Measurements from ENCODE around the gene LDLRAD4. TPM values are rescaled to one million over a fixed set of nuclear protein-coding genes. Genes with fewer than 3 reads are reported as not detected.

The LDLRAD4 gene
- total and polyA plus RNA-seq, 2 donors (not counting 1 experiment from before 2014, with no cell fraction given) = 13.9 to 35.7 TPM

DNA sequence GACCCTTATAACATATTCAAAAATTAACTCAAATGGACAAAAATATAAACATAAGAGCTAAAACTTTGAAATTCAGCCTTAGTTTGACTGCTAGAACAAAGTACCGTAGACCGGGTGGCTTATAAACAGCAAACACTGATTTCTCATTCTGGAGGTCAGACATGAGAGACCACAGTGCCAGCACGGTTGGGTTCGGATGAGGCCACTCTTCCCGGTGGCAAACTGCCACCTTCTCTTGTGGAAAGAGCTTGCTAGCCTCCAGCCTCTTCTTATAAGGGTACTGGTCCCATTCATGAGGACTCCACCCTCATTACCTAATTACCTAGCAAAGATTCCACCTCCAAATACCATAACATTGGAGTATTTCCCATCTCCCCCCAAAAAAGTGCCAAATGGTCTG is 416.5 kb downstream of the LDLRAD4 start:
- no peak overlapping the region for H3K9ac ChIP-seq (ENCODE audit: low read length)
- Mint-ChIP-seq H3K27ac (no peak overlapping the region), H3K4me3 (no peak overlapping the region), H3K27me3 (no peaks in the 10 kb centered on the region), H3K9me3 (ENCODE audit: insufficient read depth) (no peaks in the 10 kb centered on the region), H3K4me1 (peaks cover 3% of the 10 kb centered on the region)
- H3K79me2 ChIP-seq (ENCODE audit: control insufficient read depth, insufficient read depth, low read length) = peaks cover 35% of the 10 kb centered on the region
- 98% methylated on average over 5 of the region's 5 CpGs for WGBS (ENCODE audit: insufficient coverage)
- intact Hi-C loops (cut with micrococcal nuclease) = no loop called here
- ATAC-seq (ENCODE audit: low read depth) = no peak
- H4K20me1 ChIP-seq (ENCODE audit: control insufficient read depth, insufficient read depth, low read length, poor library complexity, severe bottlenecking) = no peaks in the 10 kb centered on the region
- no peak overlapping the region for H3K4me2 ChIP-seq (replicated peaks; ENCODE audit: low read depth, low read length, poor library complexity, severe bottlenecking)
- H3K4me3 ChIP-seq (ENCODE audit: control extremely low read depth in 1 of 5, extremely low read depth in 1 of 5, insufficient read depth in 1 of 5, low read depth in 2 of 5, low read length in 4 of 5) = no peak overlapping the region
- POLR2A ChIA-PET = interaction anchor here (0.6 kb wide), 1 partner anchor 108 kb away, joined by 3 read pairs; no protein-coding TSS in a partner anchor
- peaks cover 0 to 10% (median 1%) of the 10 kb centered on the region in 3 donors for H3K9me3 ChIP-seq (ENCODE audit: control extremely low read depth in 1 of 3, control insufficient read depth in 2 of 3, insufficient read depth in 1 of 3, low read length in 2 of 3)
- no peak overlapping the region for H3K27ac ChIP-seq (ENCODE audit: low read length in 2 of 2)
- H3K4me1 ChIP-seq (ENCODE audit: control insufficient read depth in 2 of 2, insufficient read depth in 2 of 2, low read length in 2 of 2) = peaks cover under 1 to 2% of the 10 kb centered on the region in 2 donors
- CTCF ChIA-PET = interaction anchor here (15.6 kb wide), 1 partner anchor 76 kb away, joined by 344 read pairs; no protein-coding TSS in a partner anchor
- H3K27me3 ChIP-seq (replicated peaks in 1 of 4; ENCODE audit: control extremely low read depth in 1 of 4, control insufficient read depth in 3 of 4, insufficient read depth in 4 of 4, low read length in 3 of 4) = no peaks in the 10 kb centered on the region
- DNase-seq = no peak
- TF ChIP-seq EZH2 (IDR thresholded peaks at IDR 0.05; ENCODE audit: borderline replicate concordance, insufficient read depth, low read depth, low read length, poor library complexity, severe bottlenecking) = no peak
- TF ChIP-seq, protein P1, sequence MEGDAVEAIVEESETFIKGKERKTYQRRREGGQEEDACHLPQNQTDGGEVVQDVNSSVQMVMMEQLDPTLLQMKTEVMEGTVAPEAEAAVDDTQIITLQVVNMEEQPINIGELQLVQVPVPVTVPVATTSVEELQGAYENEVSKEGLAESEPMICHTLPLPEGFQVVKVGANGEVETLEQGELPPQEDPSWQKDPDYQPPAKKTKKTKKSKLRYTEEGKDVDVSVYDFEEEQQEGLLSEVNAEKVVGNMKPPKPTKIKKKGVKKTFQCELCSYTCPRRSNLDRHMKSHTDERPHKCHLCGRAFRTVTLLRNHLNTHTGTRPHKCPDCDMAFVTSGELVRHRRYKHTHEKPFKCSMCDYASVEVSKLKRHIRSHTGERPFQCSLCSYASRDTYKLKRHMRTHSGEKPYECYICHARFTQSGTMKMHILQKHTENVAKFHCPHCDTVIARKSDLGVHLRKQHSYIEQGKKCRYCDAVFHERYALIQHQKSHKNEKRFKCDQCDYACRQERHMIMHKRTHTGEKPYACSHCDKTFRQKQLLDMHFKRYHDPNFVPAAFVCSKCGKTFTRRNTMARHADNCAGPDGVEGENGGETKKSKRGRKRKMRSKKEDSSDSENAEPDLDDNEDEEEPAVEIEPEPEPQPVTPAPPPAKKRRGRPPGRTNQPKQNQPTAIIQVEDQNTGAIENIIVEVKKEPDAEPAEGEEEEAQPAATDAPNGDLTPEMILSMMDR (IDR thresholded peaks at IDR 0.05) = no peak
- H3K36me3 ChIP-seq (replicated peaks in 1 of 2; ENCODE audit: control extremely low read depth in 1 of 2, control insufficient read depth in 1 of 2, extremely low read depth in 1 of 2, insufficient read depth in 2 of 2, low read length in 1 of 2) = peaks cover 0 to 4% of the 10 kb centered on the region in 2 experiments
- no peak overlapping the region for H2AFZ ChIP-seq (ENCODE audit: insufficient read depth, low read depth, low read length, poor library complexity, severe bottlenecking)

DNA sequence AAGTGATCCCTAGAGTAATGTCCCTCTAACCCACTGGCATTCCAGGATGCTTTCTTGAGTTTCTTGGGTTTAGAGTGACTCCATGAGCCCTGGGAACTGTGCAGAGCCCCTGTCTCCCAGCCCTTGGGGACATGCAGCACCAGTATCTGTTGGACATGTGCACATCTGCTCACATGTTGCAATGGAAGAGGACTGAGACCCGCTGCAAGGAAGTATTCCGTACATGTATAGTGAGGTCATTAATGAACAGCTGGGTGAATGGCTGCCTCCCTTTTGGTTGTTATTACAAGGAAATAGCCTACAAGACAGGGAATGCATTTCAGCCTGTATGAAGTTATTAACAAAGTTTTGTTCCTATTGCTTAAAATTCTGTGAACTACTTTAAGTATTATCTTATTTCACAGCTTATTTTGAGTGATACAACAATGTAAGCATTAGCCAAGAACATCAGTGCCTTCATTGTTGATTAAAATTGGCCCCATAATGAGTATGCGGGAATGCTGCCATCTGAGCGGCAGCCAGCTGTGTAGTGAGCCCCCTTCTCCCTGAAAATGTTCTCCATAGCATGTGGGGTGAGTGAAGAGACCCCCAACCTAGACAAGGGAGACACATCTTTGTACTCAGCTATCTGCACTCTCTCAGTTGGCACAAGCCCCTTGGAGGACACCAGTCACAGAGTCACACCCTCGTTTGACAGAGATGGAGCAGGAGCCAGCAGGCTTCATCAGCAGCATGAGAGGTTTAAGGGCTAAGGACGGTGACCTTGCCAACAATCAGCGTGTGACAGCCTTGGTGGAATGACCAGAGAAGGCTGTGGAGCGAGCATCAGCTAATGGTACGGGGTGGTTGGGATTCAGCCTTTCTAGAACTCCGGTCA is 420.4 kb downstream of the LDLRAD4 start:
- no peak overlapping the region for H3K4me3 ChIP-seq (ENCODE audit: control extremely low read depth in 1 of 5, extremely low read depth in 1 of 5, insufficient read depth in 1 of 5, low read depth in 2 of 5, low read length in 4 of 5)
- H2AFZ ChIP-seq (ENCODE audit: insufficient read depth, low read depth, low read length, poor library complexity, severe bottlenecking) = no peak overlapping the region
- Mint-ChIP-seq H3K4me1 (no peaks in the 10 kb centered on the region), H3K9me3 (ENCODE audit: insufficient read depth) (no peaks in the 10 kb centered on the region), H3K27me3 (no peaks in the 10 kb centered on the region), H3K27ac (no peak overlapping the region), H3K4me3 (no peak overlapping the region)
- H3K36me3 ChIP-seq (replicated peaks in 1 of 2; ENCODE audit: control extremely low read depth in 1 of 2, control insufficient read depth in 1 of 2, extremely low read depth in 1 of 2, insufficient read depth in 2 of 2, low read length in 1 of 2) = no peaks in the 10 kb centered on the region
- no peak for DNase-seq
- CTCF ChIA-PET = interaction anchor here (1.1 to 2.3 kb wide), 2 partner anchors 10 to 81 kb away, joined by 3 to 12 read pairs; no protein-coding TSS in a partner anchor
- H3K27me3 ChIP-seq (replicated peaks in 1 of 4; ENCODE audit: control extremely low read depth in 1 of 4, control insufficient read depth in 3 of 4, insufficient read depth in 4 of 4, low read length in 3 of 4) = no peaks in the 10 kb centered on the region
- peaks cover 0 to 6% (median 0%) of the 10 kb centered on the region in 3 donors for H3K9me3 ChIP-seq (ENCODE audit: control extremely low read depth in 1 of 3, control insufficient read depth in 2 of 3, insufficient read depth in 1 of 3, low read length in 2 of 3)
- no peak overlapping the region for H3K27ac ChIP-seq (ENCODE audit: low read length in 2 of 2)
- H4K20me1 ChIP-seq (ENCODE audit: control insufficient read depth, insufficient read depth, low read length, poor library complexity, severe bottlenecking) = no peaks in the 10 kb centered on the region
- no peaks in the 10 kb centered on the region for H3K4me1 ChIP-seq (ENCODE audit: control insufficient read depth in 2 of 2, insufficient read depth in 2 of 2, low read length in 2 of 2)
- intact Hi-C loops (cut with micrococcal nuclease) = no loop called here
- no peak overlapping the region for H3K9ac ChIP-seq (ENCODE audit: low read length)
- no peak for ATAC-seq (ENCODE audit: low read depth)
- WGBS (ENCODE audit: insufficient coverage) = 92% methylated on average over 8 of the region's 10 CpGs
- H3K79me2 ChIP-seq (ENCODE audit: control insufficient read depth, insufficient read depth, low read length) = peaks cover 6% of the 10 kb centered on the region
- TF ChIP-seq, protein P1 (IDR thresholded peaks at IDR 0.05) = no peak
- TF ChIP-seq EZH2 (IDR thresholded peaks at IDR 0.05; ENCODE audit: borderline replicate concordance, insufficient read depth, low read depth, low read length, poor library complexity, severe bottlenecking) = no peak
- H3K4me2 ChIP-seq (replicated peaks; ENCODE audit: low read depth, low read length, poor library complexity, severe bottlenecking) = no peak overlapping the region
- POLR2A ChIA-PET = no interaction called here
